ENCODE measurements around the gene TRDMT1.

TRDMT1 gene

DNA sequence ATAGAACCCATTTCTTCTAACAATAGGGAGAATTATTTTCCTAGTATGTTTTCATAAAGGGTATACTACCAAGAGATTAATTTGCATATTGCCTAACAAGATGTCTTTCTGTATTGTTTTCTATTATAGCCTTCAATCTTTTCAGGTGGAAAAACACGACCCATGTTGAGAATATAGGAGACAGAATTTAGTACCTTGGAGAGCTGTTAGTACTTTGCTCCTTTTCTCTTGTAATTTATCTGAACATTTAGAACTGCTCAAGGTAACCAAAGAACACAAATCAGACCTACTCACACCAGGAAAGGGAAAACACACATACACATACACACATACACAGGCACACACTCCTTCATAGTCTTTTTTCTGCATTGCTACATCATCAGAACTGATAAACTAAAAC, 7.8 kb upstream of the TRDMT1 start:
- DNase-seq = no peak

DNA sequence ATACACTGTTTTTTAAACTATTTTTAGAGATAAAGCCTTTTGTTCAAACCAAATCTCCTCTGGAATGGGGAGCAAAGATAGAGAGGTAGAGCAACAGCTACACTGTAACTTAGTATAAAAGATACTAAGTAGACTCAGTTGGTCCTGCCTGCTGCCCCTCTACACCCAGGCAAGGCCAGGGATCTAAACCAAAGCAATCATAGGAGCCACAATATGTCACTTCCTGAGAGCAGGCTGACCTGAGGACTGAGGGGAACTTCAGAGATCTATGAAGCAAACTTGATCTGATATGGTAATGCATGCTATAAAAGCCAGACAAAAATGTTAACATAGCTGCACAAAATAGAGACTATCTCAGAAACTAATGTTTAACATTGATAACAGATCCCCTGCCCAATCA, 7.0 kb upstream of the TRDMT1 start:
- DNase-seq = no peak

DNA sequence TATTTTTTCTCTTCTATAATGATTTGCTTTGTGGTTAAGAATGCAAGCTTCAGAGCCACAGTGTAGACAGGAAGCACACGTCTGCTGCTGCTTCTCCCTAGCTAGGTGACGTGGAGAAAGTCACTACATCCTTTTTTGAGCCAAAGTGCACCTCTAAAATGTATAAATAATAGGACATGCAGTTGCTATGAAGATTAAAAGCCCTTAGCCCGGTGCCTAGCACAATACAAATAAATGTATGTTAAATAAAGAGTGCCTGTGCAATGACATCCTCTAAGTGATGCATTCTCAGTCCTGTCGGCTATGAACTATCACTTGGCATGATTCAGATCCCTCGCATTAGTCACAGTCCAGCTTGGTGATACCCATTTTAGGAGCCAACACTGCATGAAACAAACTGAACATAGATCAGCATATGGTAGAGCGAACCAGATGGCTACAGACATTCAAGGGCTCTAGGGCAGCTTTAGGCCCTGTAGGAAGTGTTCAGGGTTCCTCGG, 4.8 kb upstream of the TRDMT1 start:
- no peak for DNase-seq

DNA sequence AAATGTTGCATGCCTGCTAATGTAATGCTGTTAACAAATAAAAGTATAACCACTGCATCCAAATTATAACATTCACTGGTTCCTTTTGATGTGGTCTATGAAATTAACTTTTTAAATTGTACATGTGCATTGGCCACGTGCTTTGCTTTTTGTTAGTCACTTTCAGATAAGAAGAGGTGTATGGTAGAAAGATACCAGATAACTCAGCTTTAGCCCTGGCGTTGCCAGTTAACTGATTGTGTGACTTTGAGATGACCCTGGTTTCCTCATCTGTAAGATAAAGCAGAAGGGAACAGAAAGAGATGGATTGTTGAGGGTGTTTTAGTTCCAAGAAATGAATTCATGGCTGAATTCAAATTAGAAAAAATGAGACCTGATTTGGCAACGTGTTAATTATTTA, 1.9 kb upstream of the TRDMT1 start:
- DNase-seq = no peak

DNA sequence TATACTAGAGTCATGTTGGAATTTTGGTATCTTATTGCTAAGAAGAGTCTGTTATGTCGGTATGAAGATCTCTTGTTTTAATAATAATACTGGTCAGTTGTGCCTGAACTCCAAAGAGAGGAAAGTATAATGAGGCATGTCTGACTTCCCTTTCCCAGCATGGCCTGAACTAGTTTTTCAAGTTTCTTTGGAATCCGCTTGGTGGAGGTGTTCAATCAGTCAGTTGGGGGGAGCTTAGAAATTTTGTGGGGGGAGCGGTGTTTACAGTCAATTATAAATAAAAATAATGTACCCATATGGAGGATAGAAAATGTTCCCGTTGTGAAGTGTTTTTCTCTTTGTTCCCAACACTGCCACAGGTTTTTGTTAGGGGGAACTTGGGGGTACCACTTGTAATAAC, 1.5 kb upstream of the TRDMT1 start:
- DNase-seq = no peak

DNA sequence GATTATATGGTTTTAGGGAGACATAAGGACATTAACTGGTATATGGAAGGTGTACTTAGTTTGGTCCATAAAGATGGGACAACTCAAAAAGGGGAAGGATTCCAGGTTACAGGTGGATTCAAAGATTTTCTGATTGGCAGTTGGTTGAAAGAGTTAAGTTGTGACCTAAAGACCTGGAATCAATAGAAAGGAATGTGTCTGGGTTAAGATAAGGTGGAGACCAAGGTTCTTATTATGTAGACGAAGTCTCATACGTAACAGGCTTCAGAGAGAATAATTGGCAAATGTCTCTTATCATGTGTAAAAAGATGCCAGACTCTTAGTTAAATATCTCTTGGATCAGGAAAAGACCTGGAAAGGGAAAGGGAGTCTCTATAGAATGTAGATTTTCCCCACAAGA, 1.0 kb upstream of the TRDMT1 start:
- DNase-seq = no peak

DNA sequence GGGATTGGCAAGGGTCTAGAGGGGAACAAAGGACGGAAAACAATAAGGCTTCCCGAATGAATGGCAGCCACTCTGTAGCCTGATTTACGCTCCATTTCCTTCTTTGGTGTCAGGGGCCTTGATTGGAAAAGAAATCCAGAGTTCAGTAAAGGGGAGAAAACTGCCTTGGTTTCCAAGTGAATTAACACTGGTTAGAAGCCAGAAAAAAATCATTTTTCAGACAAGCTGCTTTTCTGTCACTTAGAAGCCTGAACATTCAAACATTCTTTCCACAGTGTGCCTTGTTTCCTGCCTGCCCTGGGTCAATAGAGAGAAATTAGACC, 283 bp upstream of the TRDMT1 start:
- DNase-seq = no peak

DNA sequence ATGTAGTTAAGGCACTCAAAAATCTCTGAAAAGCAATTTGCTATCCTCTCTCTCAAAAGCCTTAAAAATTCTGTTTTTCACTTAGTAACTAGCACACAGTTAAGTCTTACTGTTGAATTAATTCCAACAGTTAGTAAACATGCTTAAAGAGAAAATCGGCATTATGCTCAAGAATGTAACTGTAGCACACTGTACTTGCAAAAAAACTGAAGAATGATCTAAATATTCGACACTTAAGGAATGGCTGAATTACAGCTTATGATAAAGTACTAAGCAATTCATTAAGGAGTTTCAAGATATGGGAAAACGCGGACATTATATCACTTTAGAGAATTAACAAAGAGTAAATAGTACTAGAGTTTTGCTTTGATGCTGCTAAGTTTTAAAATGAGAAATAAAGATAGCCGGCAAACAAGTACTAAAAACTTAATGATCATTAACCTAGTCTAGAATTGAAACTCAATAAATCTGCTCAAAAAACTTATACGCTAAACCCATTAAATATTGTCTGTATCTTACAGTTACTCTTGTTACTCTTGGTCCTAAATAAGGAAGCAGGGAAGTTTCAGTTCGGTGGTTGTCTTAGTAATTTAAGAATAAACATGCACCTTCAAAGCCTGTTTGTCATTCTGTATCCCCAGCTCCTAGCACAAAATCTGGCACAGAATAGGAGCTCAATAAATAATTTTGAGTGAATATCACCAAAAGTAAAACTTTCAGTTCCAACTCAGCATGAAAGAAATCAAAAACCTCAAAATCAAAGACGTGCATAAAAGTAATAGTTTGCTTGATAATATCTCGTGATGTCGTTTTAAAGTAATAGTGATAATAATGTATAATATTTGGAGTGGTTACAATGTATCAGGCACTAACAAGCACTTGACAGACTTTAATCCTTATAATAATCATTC, 1.2 kb downstream of the TRDMT1 start:
- DNase-seq = no peak

DNA sequence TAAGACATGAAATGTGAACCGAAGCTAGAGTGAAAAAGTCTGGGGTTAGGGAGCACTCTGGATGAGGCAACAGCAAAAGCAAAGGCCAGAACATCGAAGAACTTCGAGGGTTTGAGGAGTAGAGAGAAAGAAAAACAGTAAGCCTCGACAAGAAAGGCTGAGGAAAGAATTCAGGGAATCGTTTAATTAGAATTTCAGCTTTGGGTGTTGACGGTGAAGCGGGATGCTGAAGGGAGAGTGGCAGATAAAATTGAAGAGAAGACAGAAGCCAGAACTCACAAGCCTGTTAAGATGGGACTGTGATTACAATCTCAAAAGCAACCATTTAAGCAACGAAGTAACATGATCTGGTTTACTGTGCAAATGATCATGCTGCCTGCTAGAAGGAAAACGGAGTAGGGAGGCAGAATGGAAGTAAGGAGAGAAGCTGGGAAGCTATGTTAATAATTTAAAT, 2.1 kb downstream of the TRDMT1 start:
- DNase-seq = no peak

DNA sequence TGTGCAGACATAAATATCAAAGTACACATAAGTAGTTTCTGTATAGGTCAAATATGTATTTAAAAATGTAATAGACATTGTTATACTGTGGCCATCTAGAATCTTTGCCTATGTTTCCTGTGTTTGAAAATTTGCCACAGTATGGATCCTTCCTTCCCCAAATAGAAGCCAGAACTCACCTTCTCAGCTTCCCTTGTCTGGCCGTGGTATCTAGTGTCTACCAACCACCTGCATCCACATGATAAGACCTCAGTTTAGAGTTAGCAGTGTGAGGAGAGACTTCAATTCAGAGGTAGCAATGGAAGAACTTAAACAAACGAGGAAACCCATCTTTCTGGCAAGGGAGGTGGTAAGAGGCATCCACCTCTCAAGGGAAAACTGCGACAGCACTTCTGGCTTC, 4.9 kb downstream of the TRDMT1 start:
- no peak for DNase-seq

DNA sequence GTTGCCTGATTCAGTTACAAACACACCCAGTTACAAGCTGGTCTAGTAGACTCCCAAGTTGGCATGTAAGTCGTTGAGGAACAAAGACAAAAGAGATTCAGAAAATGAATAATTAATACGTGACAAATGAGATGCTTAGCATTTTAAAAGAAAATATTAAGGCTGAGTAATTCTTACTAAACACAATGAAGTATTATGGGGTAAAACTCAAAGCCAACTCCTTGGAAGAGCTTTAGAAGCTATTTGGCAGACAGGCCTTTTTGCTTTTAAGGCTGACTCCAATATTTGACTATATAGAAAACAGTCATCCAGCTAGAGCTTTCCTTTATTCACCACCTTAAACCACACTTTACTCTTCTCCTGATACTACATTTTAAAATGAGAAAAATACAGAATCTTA, 5.4 kb downstream of the TRDMT1 start:
- no peak for DNase-seq

DNA sequence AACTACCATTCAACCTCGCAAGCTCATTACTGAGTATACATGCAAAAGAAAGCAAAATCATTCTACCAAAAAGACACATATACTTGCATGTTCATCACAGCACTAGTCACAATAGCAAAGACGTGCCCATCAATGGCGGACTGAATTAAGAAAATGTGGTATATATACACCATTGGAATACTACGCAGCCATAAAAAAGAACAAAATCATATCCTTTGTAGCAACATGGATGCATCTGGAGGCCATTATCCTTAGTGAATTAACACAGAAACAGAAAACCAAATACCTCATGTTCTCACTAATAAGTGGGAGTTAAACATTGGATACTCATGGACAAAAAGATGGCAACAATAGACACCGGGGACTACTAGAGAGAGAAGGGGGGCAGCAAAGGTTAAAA, 6.4 kb downstream of the TRDMT1 start:
- no peak for DNase-seq

DNA sequence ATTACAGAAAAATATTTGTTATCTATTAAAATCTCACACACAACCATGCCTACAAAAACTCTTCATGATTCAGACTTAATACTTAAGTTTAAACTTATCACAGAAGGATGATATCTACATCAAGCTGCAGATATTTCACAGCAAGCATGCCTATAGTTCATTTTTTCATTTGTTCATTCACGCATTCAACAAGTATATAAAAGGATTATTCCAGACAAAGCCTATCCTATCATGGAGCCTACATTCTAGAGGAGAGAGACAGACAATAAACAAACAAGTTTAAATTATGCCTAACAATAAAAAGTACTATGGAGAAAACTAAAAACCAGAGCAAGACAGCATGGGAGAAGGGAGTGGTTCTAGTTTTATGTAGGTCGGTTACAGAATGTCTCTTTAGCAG, 10.9 kb downstream of the TRDMT1 start:
- DNase-seq = no peak

DNA sequence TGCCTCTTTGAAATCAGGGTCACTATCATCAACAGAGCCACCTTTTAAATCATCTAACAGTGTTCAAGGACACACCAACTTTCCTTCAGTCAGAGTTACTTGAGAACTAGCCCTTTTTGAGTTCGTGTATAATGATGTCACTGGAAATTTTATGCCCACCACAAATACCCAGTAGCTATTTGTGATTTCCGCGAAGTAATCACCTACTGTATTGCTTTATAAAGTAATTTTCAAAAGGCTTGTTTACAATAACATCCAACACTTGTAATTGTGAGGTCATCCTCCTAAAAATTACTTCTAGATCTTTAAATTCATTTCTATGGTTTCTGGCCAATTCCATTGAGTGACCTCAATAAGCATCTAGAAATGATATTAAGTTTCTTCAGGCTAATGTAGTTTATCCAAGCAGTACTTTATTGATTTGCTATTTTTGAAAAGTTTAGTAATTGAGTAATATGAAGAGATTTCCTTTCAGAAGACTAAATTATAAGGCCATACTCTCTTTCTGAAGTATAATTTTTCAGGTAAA, 12.8 kb downstream of the TRDMT1 start:
- no peak for DNase-seq

DNA sequence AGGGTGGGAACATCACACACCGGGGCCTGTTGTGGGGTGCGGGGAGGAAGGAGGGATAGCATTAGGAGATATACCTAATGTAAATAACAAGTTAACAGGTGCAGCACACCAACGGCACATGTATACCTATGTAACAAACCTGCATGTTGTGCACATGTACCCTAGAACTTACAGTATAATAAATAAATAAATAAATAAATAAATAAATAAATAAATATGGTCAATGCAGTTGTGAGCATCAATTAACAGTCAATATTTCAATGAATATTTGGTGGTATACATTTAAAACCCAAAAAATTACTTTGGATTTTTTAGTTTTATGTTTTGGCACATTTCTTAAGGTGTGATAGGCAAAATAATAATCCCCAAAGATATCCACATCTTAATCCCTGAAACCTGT, 15.6 kb downstream of the TRDMT1 start:
- no peak for DNase-seq

DNA sequence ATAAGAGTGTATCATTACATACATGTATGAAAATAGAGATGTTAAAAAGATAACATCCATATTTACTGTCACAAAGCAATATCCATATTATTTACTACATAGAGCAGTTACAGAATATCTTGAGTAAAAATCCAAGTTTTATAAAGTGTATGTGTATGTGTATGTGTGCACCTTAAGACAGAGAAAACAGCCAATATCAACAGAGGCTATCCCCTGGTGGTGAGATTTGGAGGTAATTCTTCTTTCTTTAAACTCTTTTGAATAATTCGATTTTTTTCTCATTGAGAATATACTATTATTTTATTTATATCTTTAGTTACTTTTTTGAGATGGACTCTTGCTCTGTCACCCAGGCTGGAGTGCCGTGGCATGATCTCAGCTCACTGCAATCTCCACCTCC, 18.4 kb downstream of the TRDMT1 start:
- DNase-seq = no peak

DNA sequence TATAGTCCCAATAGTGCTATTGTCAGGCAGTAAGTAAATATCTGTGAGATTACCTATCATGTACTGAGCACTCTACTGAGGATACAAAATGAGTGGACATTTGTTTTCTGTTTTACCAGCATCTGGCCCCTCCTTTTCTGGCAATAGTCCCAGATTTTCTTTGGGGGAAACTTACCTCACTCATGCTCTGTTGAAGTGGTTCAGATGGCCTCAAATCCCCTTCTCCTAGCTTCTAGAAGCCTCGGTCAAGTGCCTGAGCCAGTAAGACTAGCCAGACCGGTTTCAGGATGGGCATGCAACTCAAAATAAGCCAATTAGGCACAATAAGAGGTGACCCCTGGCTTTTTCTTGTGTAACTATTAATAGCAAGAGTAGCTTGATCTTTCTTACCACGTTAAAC, 19.7 kb downstream of the TRDMT1 start:
- DNase-seq = no peak

DNA sequence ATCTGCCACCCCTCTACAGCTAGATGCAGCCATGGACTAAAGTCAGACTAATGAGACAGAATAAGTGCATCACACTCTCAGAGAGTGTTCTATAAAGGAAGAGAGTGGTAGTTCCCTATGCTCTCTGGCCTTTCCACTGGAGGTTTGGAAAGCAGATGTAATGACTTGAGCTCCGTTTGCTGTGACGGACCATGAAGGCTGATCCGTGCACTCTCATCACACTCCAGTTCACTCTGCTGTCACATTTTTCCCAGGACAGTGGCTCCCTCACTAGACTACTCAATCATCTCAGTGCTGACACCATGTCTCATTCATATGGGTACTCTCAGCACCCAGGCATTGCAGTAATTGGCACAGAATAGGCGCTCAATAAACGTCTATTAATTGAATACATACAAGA, 20.4 kb downstream of the TRDMT1 start:
- no peak for DNase-seq

DNA sequence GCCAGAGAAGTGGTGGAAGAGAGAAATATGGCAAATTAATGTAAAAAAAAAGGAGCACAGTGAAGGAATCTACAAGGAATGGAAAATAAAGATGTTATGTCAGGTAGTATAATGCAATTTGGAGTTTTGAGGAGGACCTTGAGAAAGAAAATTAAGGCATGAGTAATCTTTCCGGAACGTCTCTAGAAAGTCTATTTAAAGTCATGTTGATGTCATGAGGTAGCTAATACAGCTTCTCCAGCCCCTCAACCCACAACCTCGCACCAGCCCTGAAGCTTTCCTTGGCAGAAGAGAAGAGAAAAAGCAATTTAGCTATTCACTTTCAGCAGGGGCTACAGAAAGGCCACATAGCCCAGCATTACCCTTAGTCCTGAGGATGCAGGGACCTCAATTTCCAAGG, 22.5 kb downstream of the TRDMT1 start:
- DNase-seq = no peak

DNA sequence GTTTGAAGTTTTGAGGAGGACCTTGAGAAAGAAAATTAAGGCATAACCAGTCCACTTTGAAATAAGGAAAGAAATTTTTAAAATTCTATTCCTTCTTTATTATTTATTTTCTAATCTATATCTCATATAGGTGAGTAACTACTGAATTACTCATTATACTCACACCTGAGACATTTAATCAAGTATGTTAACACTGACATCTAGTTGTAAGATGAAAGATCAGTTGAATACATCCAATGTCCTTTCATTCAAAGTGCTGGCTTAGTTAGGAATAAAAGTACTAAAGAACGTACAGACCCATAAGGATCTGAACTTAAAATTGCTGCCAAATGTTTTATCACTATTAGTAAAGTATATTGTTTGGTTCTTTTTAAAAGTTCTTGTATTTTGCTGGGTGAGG, 23.5 kb downstream of the TRDMT1 start:
- no peak for DNase-seq

DNA sequence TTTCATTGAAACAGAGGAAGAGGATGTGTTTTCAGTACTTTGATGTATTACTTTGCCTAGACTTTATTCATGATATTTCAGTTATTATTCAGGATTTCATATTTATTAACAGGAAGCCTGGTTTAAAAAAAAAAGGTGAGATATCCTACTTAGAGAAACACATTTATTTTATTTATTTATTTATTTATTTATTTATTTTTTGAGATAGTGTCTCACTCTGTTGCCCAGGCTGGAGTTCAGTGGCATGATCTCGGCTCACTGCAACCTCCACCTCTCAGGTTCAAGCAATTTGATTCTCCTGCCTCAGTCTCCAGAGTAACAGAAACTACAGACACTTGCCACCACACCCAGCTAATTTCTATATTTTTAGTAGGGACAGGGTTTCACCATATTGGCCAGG, 24.5 kb downstream of the TRDMT1 start:
- DNase-seq = no peak

DNA sequence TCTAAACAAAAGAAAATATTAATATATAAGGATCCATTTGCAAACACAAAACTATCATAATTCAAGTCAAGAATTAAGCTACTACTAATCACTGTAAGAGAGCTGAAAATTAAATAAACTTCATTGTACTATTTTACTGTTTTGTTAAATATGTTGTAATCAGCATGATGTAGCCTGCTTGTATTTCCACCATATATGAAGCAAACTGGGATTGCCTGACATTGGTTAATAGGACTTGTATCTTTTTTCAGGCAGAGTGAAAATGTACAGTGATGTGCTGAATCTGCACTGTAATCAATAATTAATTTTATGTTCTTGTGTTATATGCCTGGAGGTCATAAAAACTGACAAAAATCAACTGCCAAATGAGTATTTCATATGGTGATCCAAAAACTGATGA, 25.4 kb downstream of the TRDMT1 start:
- DNase-seq = no peak

DNA sequence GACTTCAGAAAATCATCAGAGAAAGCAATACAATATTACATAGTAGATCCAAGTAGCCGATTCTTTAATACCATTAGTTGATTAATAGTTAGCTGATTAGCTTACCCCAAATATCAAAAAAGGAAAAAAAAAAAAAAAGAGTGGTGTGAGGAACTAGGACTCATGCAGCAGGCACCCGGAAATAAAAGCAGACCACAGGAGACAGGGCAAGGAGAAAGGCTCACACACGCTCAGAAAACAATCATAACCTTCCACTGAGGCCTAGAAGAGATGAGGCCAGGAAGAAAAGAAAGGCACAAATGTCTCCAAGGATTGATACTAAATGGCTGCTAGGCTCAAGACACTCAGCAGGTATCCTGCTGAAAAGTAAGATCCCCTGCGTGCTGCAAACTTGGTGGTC, 25.9 kb downstream of the TRDMT1 start:
- DNase-seq = no peak

DNA sequence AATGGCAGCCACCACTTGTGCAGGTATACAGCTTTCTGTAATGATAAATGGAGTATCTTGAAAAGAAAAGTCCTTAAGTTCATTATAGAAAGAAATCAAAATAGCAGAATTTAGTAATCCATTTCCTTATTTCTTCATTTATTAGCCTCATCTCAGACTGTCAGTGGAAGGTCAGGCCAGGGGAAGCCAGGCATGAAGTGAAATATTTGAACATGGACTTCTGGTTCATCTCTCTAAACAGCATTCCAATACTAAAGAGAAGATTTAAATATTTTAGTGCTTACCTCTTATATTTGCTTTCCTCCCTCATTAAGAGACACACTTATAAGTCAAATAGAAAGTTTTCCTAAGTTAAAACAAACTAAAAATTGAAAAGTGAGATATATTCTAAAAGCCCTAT, 26.8 kb downstream of the TRDMT1 start:
- no peak for DNase-seq

DNA sequence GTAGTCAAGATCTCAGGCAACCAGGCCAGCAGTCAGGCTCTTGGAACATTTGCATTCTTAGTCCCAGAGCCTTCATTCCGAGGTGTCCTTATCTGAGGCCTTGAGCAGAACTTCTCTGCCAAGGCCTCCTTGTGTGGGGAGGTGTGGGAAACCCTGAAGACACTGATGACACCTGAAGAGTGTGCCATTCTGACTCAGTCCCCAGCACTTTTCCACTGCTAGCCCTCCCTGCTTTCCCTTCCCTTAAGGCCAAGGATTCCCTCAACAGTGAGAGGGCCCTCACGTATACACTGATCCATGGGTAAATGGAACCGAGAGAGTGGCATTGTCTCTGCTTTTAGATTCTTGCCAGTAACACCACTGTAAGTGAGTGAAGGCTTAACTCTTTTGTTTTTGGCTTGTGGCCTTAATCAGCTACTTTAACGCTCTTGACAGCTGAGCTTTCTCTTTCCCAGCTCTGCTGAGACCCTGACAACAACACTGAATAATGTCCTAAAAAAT, 30.3 kb downstream of the TRDMT1 start:
- DNase-seq = no peak
